Omental fat pad (tissue), 4 donors: ENCODE measurements around the gene BOD1L1. TPM values are rescaled to one million over a fixed set of nuclear protein-coding genes. Genes with fewer than 3 reads are reported as not detected.

ENCODE experiments used
- ATAC-seq: fragments of 150-250 bp; one replicate; pipeline ENCODE4 v1.9.1; 2016; ENCODE audit warnings: mild to moderate bottlenecking, moderate library complexity; ENCODE audit not compliant: low FRiP score
- DNase-seq: peaks from one replicate; pipeline ENCODE4 v3.0.0-alpha.2; 2019; ENCODE audit warnings: low spot score
- total RNA-seq, 4 donors: library from RNA; depleted of rRNA; stranded (reverse); fragments of >200 nt; gene quantifications; one replicate each; pipeline ENCODE4 v1.1.0, GENCODE V29; 2016
- TF ChIP-seq, protein P1 (sequence below), 3 donors: fragments of 450-650 bp; IDR thresholded peaks; one replicate each; pipeline ENCODE4 v1.5.1; 2016 to 2017; ENCODE audit warnings: antibody characterized with exemption in 3 of 3, mild to moderate bottlenecking in 3 of 3, moderate library complexity in 2 of 3

The BOD1L1 gene
- total RNA-seq, 4 donors from 2014 or later: 34.2 to 65.9 (median 36.7) TPM

DNA sequence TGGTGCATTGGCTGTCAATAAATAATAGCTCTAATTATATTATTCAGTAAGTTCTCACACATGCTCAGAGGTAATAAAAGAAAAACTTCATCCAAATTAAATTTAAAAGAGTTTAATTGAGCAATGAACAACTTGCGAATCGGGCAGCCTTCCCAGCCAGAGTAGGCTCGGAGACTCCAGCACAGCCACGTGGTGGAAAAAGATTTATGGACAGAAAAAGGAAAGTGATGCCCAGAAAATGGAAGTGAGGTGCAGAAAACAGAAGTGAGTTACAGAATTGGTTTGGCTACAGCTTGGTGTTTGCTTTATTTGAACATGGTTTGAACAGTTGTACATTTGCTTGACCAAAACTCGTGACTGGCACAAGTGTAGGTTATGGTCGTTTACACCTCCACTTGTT, 13.6 kb upstream of the BOD1L1 start:
- TF ChIP-seq, protein P1, sequence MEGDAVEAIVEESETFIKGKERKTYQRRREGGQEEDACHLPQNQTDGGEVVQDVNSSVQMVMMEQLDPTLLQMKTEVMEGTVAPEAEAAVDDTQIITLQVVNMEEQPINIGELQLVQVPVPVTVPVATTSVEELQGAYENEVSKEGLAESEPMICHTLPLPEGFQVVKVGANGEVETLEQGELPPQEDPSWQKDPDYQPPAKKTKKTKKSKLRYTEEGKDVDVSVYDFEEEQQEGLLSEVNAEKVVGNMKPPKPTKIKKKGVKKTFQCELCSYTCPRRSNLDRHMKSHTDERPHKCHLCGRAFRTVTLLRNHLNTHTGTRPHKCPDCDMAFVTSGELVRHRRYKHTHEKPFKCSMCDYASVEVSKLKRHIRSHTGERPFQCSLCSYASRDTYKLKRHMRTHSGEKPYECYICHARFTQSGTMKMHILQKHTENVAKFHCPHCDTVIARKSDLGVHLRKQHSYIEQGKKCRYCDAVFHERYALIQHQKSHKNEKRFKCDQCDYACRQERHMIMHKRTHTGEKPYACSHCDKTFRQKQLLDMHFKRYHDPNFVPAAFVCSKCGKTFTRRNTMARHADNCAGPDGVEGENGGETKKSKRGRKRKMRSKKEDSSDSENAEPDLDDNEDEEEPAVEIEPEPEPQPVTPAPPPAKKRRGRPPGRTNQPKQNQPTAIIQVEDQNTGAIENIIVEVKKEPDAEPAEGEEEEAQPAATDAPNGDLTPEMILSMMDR (IDR thresholded peaks at IDR 0.05): no peak
- ATAC-seq (no peak), DNase-seq (no peak)

- TF ChIP-seq, protein P1 (IDR thresholded peaks at IDR 0.05): no peak
- ATAC-seq (no peak), DNase-seq (no peak)
Observed at GRCh38 chr4:13640149-13640940, 12.8 kb upstream of the BOD1L1 start.

DNA sequence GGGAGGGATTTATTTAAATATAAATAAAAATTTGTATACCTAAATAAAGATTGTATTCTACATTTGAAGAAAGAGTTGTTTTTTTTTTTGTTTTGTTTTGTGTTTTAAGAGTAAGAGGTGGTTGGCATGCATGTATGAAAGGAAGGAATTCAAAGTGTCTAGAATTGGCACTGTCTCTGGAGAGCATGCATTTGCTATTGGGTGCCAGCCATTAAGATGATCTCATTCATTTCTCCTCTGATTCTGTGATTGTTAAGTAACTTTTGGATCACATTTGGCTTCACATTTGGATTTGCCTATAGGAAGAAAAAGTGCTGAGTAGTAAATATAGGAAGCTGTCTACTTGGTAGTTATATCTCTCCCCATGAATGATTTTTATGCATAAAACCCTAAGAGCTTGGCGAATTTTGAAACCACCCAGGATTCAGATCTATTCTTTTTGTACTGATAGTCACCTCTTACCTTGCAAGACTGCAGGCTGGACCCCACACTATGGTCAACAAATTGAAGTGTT, 7.8 kb upstream of the BOD1L1 start:
- ATAC-seq: no peak
- DNase-seq: no peak
- TF ChIP-seq, protein P1 (IDR thresholded peaks at IDR 0.05): no peak

DNA sequence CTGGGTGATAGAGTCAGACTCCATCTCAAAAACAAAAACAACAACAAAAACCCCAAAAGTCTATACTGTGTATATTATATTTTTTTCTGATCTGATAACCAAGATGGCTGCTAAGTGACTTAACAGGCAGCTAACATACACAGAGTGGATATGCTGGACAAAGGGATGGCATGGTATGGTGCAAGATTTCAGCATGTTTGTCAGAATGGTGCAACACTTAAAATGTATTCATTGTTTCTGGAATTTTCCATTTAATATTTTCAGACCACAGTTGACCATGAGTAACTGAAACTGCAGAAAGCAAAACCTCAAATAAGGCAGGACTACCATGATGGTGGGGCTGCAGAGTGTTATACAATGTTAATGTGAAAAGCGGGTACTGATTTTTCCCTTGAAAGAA, 6.1 kb upstream of the BOD1L1 start:
- TF ChIP-seq, protein P1 (IDR thresholded peaks at IDR 0.05): no peak
- ATAC-seq: no peak

GRCh38 chr4:13627178-13627605, 333 bp downstream of the BOD1L1 start:
- no peak for DNase-seq
- ATAC-seq: peak; percentile 10
- TF ChIP-seq, protein P1 (IDR thresholded peaks at IDR 0.05): no peak

More for the DNA sequence above, 6.1 kb upstream of the BOD1L1 start:
- no peak for DNase-seq

DNA sequence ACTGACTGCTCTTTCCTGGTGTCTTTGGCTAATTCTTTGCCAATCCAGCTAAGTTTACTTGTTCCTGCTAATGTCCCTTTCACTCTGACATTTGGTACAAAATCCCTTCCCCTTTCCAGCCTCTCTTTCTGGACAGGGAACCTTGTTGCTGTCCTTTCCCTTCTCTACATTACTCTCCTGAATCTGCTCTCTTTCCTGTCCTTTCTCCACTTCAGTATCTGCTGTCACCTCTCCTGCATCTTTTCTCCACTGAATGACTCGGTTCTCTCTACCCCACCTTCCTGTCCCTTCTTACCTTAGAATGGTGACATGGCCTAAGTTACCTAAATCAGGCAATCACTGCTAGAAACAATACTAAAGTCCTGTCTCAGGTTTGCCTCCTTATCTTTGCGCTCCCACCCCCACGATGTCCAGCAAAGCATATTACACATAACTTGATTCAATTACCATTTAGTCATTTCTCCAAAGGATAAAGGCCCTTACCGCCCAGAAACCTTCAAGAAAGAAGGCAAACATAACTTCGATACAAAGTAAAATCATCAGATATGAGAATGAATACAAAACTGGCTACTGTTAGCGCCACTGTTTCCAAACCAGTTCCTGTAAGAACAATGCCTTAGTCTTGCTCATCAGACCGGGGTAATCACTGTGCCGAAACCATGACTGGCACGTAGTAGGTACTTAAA, 890 bp downstream of the BOD1L1 start:
- ATAC-seq (no peak), DNase-seq (no peak)
- TF ChIP-seq, protein P1 (IDR thresholded peaks at IDR 0.05): no peak
